ENCODE results near the gene OSBPL6.

The OSBPL6 gene

GRCh38 chr2:178275600-178275999, 81.3 kb downstream of the OSBPL6 start:
- peaks cover 4% of the 10 kb centered on the region for H3K4me1 ChIP-seq (ENCODE audit: low read depth, poor library complexity, severe bottlenecking)
- H3K9ac ChIP-seq = no peak overlapping the region
- no peaks in the 10 kb centered on the region for H3K27me3 ChIP-seq (ENCODE audit: insufficient read depth, low read depth)
- no peak overlapping the region for H3K27ac ChIP-seq
- TF ChIP-seq CTCF (conservative IDR thresholded peaks at IDR 0.05; ENCODE audit: low read depth, low read length) = no peak
- no peak overlapping the region for H3K4me2 ChIP-seq
- no peaks in the 10 kb centered on the region for H3K79me2 ChIP-seq (ENCODE audit: insufficient read depth, low read depth)
- no peak overlapping the region for H2AFZ ChIP-seq (ENCODE audit: low read depth)
- no peaks in the 10 kb centered on the region for H3K36me3 ChIP-seq (ENCODE audit: insufficient read depth)
- no peak overlapping the region for H3K4me3 ChIP-seq (IDR thresholded peaks at IDR 0.05; ENCODE audit: insufficient read depth, low read depth, low read length)
- H4K20me1 ChIP-seq (ENCODE audit: insufficient read depth) = no peaks in the 10 kb centered on the region

- Histone ChIP-seq H4K20me1 (ENCODE audit: insufficient read depth) (no peaks in the 10 kb centered on the region), H3K9ac (no peak overlapping the region)
- no peak for TF ChIP-seq CTCF (conservative IDR thresholded peaks at IDR 0.05; ENCODE audit: low read depth, low read length)
Measured at GRCh38 chr2:178277741-178278197, 83.5 kb downstream of the OSBPL6 start.

GRCh38 chr2:178279142-178279541, 84.8 kb downstream of the OSBPL6 start:
- Histone ChIP-seq H3K4me3 (IDR thresholded peaks at IDR 0.05; ENCODE audit: insufficient read depth, low read depth, low read length) (no peak overlapping the region), H3K36me3 (ENCODE audit: insufficient read depth) (no peaks in the 10 kb centered on the region), H3K4me1 (ENCODE audit: low read depth, poor library complexity, severe bottlenecking) (peaks cover 4% of the 10 kb centered on the region), H3K9ac (no peak overlapping the region), H2AFZ (ENCODE audit: low read depth) (no peak overlapping the region), H3K27me3 (ENCODE audit: insufficient read depth, low read depth) (no peaks in the 10 kb centered on the region), H4K20me1 (ENCODE audit: insufficient read depth) (no peaks in the 10 kb centered on the region), H3K79me2 (ENCODE audit: insufficient read depth, low read depth) (no peaks in the 10 kb centered on the region), H3K27ac (no peak overlapping the region), H3K4me2 (no peak overlapping the region)
- no peak for TF ChIP-seq CTCF (conservative IDR thresholded peaks at IDR 0.05; ENCODE audit: low read depth, low read length)

More at GRCh38 chr2:178277741-178278197, 83.5 kb downstream of the OSBPL6 start:
- H3K4me3 ChIP-seq (IDR thresholded peaks at IDR 0.05; ENCODE audit: insufficient read depth, low read depth, low read length) = no peak overlapping the region
- H3K27me3 ChIP-seq (ENCODE audit: insufficient read depth, low read depth) = no peaks in the 10 kb centered on the region
- H3K27ac ChIP-seq = no peak overlapping the region
- H3K79me2 ChIP-seq (ENCODE audit: insufficient read depth, low read depth) = no peaks in the 10 kb centered on the region
- H3K4me1 ChIP-seq (ENCODE audit: low read depth, poor library complexity, severe bottlenecking) = peaks cover 4% of the 10 kb centered on the region
- no peak overlapping the region for H2AFZ ChIP-seq (ENCODE audit: low read depth)
- no peak overlapping the region for H3K4me2 ChIP-seq
- H3K36me3 ChIP-seq (ENCODE audit: insufficient read depth) = no peaks in the 10 kb centered on the region

GRCh38 chr2:178279636-178280035, 85.3 kb downstream of the OSBPL6 start:
- Histone ChIP-seq H3K27ac (no peak overlapping the region), H3K4me2 (no peak overlapping the region)

More at GRCh38 chr2:178279636-178280035, 85.3 kb downstream of the OSBPL6 start:
- Histone ChIP-seq H3K79me2 (ENCODE audit: insufficient read depth, low read depth) (no peaks in the 10 kb centered on the region), H3K4me3 (IDR thresholded peaks at IDR 0.05; ENCODE audit: insufficient read depth, low read depth, low read length) (no peak overlapping the region), H3K27me3 (ENCODE audit: insufficient read depth, low read depth) (no peaks in the 10 kb centered on the region), H3K36me3 (ENCODE audit: insufficient read depth) (no peaks in the 10 kb centered on the region), H3K4me1 (ENCODE audit: low read depth, poor library complexity, severe bottlenecking) (peaks cover 4% of the 10 kb centered on the region), H2AFZ (ENCODE audit: low read depth) (no peak overlapping the region), H3K9ac (no peak overlapping the region), H4K20me1 (ENCODE audit: insufficient read depth) (no peaks in the 10 kb centered on the region)
- no peak for TF ChIP-seq CTCF (conservative IDR thresholded peaks at IDR 0.05; ENCODE audit: low read depth, low read length)

Measured in KMS-11 (cell line).